K562 (cell line): Measurements from ENCODE around the gene ZCCHC8. TPM values are rescaled to one million over a fixed set of nuclear protein-coding genes. Genes with fewer than 3 reads are reported as not detected.

Source experiments
- BHLHE40 ChIP-seq: IDR thresholded peaks from 2 replicates; pipeline ENCODE4 v1.6.1; 2011; ENCODE audit warnings: low read length, improper control_type of control experiment
- CTCF ChIP-seq, 3 experiments: IDR thresholded peaks in 2 of 3; conservative IDR thresholded peaks in 1 of 3; 2 replicates each; pipeline ENCODE4 v1.5.1; 2011 to 2012; ENCODE audit warnings: low read length in 3 of 3, mild to moderate bottlenecking in 3 of 3, control low read depth in 2 of 3, improper control_type of control experiment in 1 of 3, inconsistent platforms in 1 of 3, low read depth in 1 of 3, mixed read lengths in 1 of 3, moderate library complexity in 1 of 3; ENCODE audit not compliant: insufficient read depth in 2 of 3
- DEAF1 ChIP-seq: fragments of 450-650 bp; formaldehyde crosslinking; IDR thresholded peaks from 2 replicates; pipeline ENCODE4 v1.4.0; 2020; ENCODE audit warnings: mild to moderate bottlenecking, moderate library complexity
- E2F6 ChIP-seq, 2 experiments: IDR thresholded peaks; 2 replicates each; pipeline ENCODE4 v1.6.1; 2011; ENCODE audit warnings: borderline replicate concordance in 1 of 2, control low read depth in 1 of 2, low read depth in 1 of 2, low read length in 1 of 2, mild to moderate bottlenecking in 1 of 2, mixed read lengths in 1 of 2, moderate library complexity in 1 of 2; ENCODE audit not compliant: insufficient read depth in 1 of 2, insufficient read length in 1 of 2, poor library complexity in 1 of 2, severe bottlenecking in 1 of 2; ENCODE audit errors: extremely low read depth in 1 of 2
- GTF2F1 ChIP-seq: IDR thresholded peaks from 2 replicates; pipeline ENCODE4 v1.6.1; 2011; ENCODE audit warnings: low read depth, low read length, improper control_type of control experiment
- HMGN3 ChIP-seq: IDR thresholded peaks from 2 replicates; pipeline ENCODE4 v1.6.1; 2011; ENCODE audit warnings: borderline replicate concordance, low read depth, mild to moderate bottlenecking, mixed read lengths, low read length; ENCODE audit not compliant: insufficient read length; ENCODE audit errors: extremely low read depth
- KAT2B ChIP-seq: IDR thresholded peaks from one replicate; pipeline ENCODE4 v1.6.1; 2012; ENCODE audit warnings: low read depth, mild to moderate bottlenecking, control low read depth, inconsistent platforms, low read length, moderate library complexity
- NFRKB ChIP-seq: fragments of 450-650 bp; IDR thresholded peaks from 2 replicates; pipeline ENCODE4 v1.6.1; 2016; ENCODE audit warnings: low read depth
- PHF21A ChIP-seq: fragments of 450-650 bp; IDR thresholded peaks from 2 replicates; pipeline ENCODE4 v1.6.1; 2017; ENCODE audit warnings: low read depth, borderline replicate concordance
- PKNOX1 ChIP-seq: fragments of 450-650 bp; IDR thresholded peaks from 2 replicates; pipeline ENCODE4 v1.6.1; 2016
- TGIF2 ChIP-seq: sonication (generic); formaldehyde crosslinking; IDR thresholded peaks from 2 replicates; pipeline ENCODE4 v1.8.1; 2022; ENCODE audit warnings: mild to moderate bottlenecking, missing genetic modification reagents, moderate library complexity
- ZBTB2 ChIP-seq: fragments of 450-650 bp; IDR thresholded peaks from 2 replicates; pipeline ENCODE4 v1.6.1; 2016; ENCODE audit warnings: antibody characterized with exemption
- ZEB2 ChIP-seq: fragments of 450-650 bp; IDR thresholded peaks from 2 replicates; pipeline ENCODE4 v1.6.1; 2016
- ZNF282 ChIP-seq: sonication (generic); formaldehyde crosslinking; IDR thresholded peaks from 2 replicates; pipeline ENCODE4 v1.8.1; 2023; ENCODE audit warnings: missing genetic modification reagents
- polyA plus RNA-seq, 8 experiments: library from polyadenylated mRNA; depleted of rRNA in 4 of 8; stranded (reverse) in 5 of 8; unstranded in 3 of 8; fragments of >200 nt; fragmentation: Nextera tagmentation in 2 of 8; fragmentation: Illumina TruSeq in 1 of 8; extraction: Ambion mirVana in 2 of 8; extraction: Trizol in 1 of 8; gene quantifications; 2 replicates each; pipeline versions ENCODE4 v1.2.1 to v1.2.3, GENCODE V29; 2011 to 2014; ENCODE audit warnings: inconsistent platforms in 1 of 8, missing spikeins in 1 of 8
- total RNA-seq, 7 experiments: library from RNA; depleted of rRNA in 6 of 7; stranded (reverse); fragments of >200 nt in 6 of 7; fragmentation: Illumina TruSeq in 2 of 7; extraction: Trizol in 2 of 7; gene quantifications; 2 replicates each; pipeline versions ENCODE4 v1.2.1 to v1.2.3, GENCODE V29; 2011 to 2021; ENCODE audit warnings: low replicate concordance in 1 of 7

ZCCHC8 gene
- total and polyA plus RNA-seq, 9 of the 15 experiments (the other 6 are each of a cell fraction or from before 2014, with no cell fraction given), result 14.8 to 50.9 (median 34.1) TPM

- TF ChIP-seq BHLHE40 (no peak), DEAF1 (CRISPR knock-in tag) (no peak), ZBTB2 (no peak), HMGN3 (peak; percentile 57), KAT2B (no peak), ZNF282 (no peak), PKNOX1 (peak; percentile 28; the same call in 1 of the 2 replicates), PHF21A (no peak; the same call in 1 of the 2 replicates), NFRKB (peak; percentile 64; the same call in 1 of the 2 replicates), E2F6 (IDR thresholded peaks at IDR 0.05; ENCODE audit: borderline replicate concordance in 1 of 2, extremely low read depth in 1 of 2, insufficient read depth in 1 of 2, insufficient read length in 1 of 2, low read depth in 1 of 2, low read length in 1 of 2, poor library complexity in 1 of 2, severe bottlenecking in 1 of 2) (peak in 1 of 2 experiments; percentile 66), ZEB2 (no peak), TGIF2 (0 out of 2 replicates have a peak, but pooled peaks have one; percentile 35), CTCF (IDR thresholded peaks at IDR 0.05 in 2 of 3, conservative IDR thresholded peaks at IDR 0.05 in 1 of 3; ENCODE audit: insufficient read depth in 2 of 3, low read depth in 1 of 3, low read length in 3 of 3) (peak; percentile 46 to 84 (median 59); a peak in 4 of 6 replicates), GTF2F1 (0 out of 2 replicates have a peak, but pooled peaks have one; percentile 43)
These were observed 78.7 kb downstream of the ZCCHC8 start, which contains the start of gene CLIP1 (continued) for GRCh38 chr12:122421821-122422729.
